ENCODE results near the gene BANF2. TPM values are rescaled to one million over a fixed set of nuclear protein-coding genes. Genes with fewer than 3 reads are reported as not detected.
"Not testable (repeated sequence)": the region's sequence is repeated elsewhere in the genome, so short reads cannot be mapped to it uniquely, and the experiment has no call there.

Gene BANF2
- total RNA-seq, 3 donors from 2014 or later: not detected

GRCh38 chr20:17704589-17705317, 5.0 kb downstream of the BANF2 start:
- H3K27me3 Mint-ChIP-seq (ENCODE audit: low read depth): no peaks in the 10 kb centered on the region
- ATAC-seq (no peak), DNase-seq (no peak)
- H3K4me3 Mint-ChIP-seq: no peak overlapping the region
- no peaks in the 10 kb centered on the region for H3K4me1 Mint-ChIP-seq (ENCODE audit: low read depth)
- no peaks in the 10 kb centered on the region for H3K36me3 Mint-ChIP-seq (ENCODE audit: insufficient read depth)
- H3K9me3 Mint-ChIP-seq: no peaks in the 10 kb centered on the region

- Mint-ChIP-seq H3K9me3 (no peaks in the 10 kb centered on the region), H3K27me3 (ENCODE audit: low read depth) (no peaks in the 10 kb centered on the region), H3K4me3 (no peak overlapping the region), H3K4me1 (ENCODE audit: low read depth) (no peaks in the 10 kb centered on the region), H3K36me3 (ENCODE audit: insufficient read depth) (no peaks in the 10 kb centered on the region)
- DNase-seq: no peak
- no peak for ATAC-seq
Observed at GRCh38 chr20:17705916-17706315, 6.2 kb downstream of the BANF2 start.

GRCh38 chr20:17706632-17707031, 6.9 kb downstream of the BANF2 start:
- DNase-seq (no peak), ATAC-seq (no peak)
- no peaks in the 10 kb centered on the region for H3K27me3 Mint-ChIP-seq (ENCODE audit: low read depth)
- H3K4me3 Mint-ChIP-seq: no peak overlapping the region
- no peaks in the 10 kb centered on the region for H3K4me1 Mint-ChIP-seq (ENCODE audit: low read depth)
- no peaks in the 10 kb centered on the region for H3K9me3 Mint-ChIP-seq
- H3K36me3 Mint-ChIP-seq (ENCODE audit: insufficient read depth): no peaks in the 10 kb centered on the region

GRCh38 chr20:17707951-17708350, 8.2 kb downstream of the BANF2 start:
- not testable (repeated sequence) for H3K4me1 Mint-ChIP-seq (ENCODE audit: low read depth); H3K9me3 Mint-ChIP-seq

GRCh38 chr20:17708675-17709360, 9.1 kb downstream of the BANF2 start:
- ATAC-seq: no peak
- no peak for DNase-seq
- Mint-ChIP-seq H3K27me3 (ENCODE audit: low read depth) (no peaks in the 10 kb centered on the region), H3K36me3 (ENCODE audit: insufficient read depth) (no peaks in the 10 kb centered on the region), H3K4me1 (ENCODE audit: low read depth) (no peaks in the 10 kb centered on the region), H3K9me3 (no peaks in the 10 kb centered on the region), H3K4me3 (no peak overlapping the region)

More at GRCh38 chr20:17707951-17708350, 8.2 kb downstream of the BANF2 start:
- not testable (repeated sequence) for H3K36me3 Mint-ChIP-seq (ENCODE audit: insufficient read depth); H3K4me3 Mint-ChIP-seq; DNase-seq; ATAC-seq; H3K27me3 Mint-ChIP-seq (ENCODE audit: low read depth)

GRCh38 chr20:17709361-17710293, 9.9 kb downstream of the BANF2 start:
- H3K9me3 Mint-ChIP-seq: no peaks in the 10 kb centered on the region
- H3K27me3 Mint-ChIP-seq (ENCODE audit: low read depth): no peaks in the 10 kb centered on the region
- DNase-seq: no peak
- no peaks in the 10 kb centered on the region for H3K4me1 Mint-ChIP-seq (ENCODE audit: low read depth)
- H3K36me3 Mint-ChIP-seq (ENCODE audit: insufficient read depth): no peaks in the 10 kb centered on the region
- H3K4me3 Mint-ChIP-seq: no peak overlapping the region
- ATAC-seq: no peak

GRCh38 chr20:17710379-17711266, 10.9 kb downstream of the BANF2 start:
- Mint-ChIP-seq H3K27me3 (ENCODE audit: low read depth) (no peaks in the 10 kb centered on the region), H3K9me3 (no peaks in the 10 kb centered on the region)
- no peak for DNase-seq

GRCh38 chr20:17711267-17711627, 11.5 kb downstream of the BANF2 start:
- H3K4me1 Mint-ChIP-seq (ENCODE audit: low read depth): no peaks in the 10 kb centered on the region
- DNase-seq: no peak
- no peaks in the 10 kb centered on the region for H3K9me3 Mint-ChIP-seq
- H3K4me3 Mint-ChIP-seq: no peak overlapping the region
- no peaks in the 10 kb centered on the region for H3K27me3 Mint-ChIP-seq (ENCODE audit: low read depth)
- no peaks in the 10 kb centered on the region for H3K36me3 Mint-ChIP-seq (ENCODE audit: insufficient read depth)
- no peak for ATAC-seq

More at GRCh38 chr20:17710379-17711266, 10.9 kb downstream of the BANF2 start:
- Mint-ChIP-seq H3K4me1 (ENCODE audit: low read depth) (no peaks in the 10 kb centered on the region), H3K36me3 (ENCODE audit: insufficient read depth) (no peaks in the 10 kb centered on the region), H3K4me3 (no peak overlapping the region)
- ATAC-seq: no peak

GRCh38 chr20:17712201-17712600, 12.4 kb downstream of the BANF2 start:
- no peaks in the 10 kb centered on the region for H3K4me1 Mint-ChIP-seq (ENCODE audit: low read depth)
- no peak for ATAC-seq
- no peak for DNase-seq
- H3K9me3 Mint-ChIP-seq: no peaks in the 10 kb centered on the region
- H3K27me3 Mint-ChIP-seq (ENCODE audit: low read depth): no peaks in the 10 kb centered on the region
- no peaks in the 10 kb centered on the region for H3K36me3 Mint-ChIP-seq (ENCODE audit: insufficient read depth)
- no peak overlapping the region for H3K4me3 Mint-ChIP-seq

- Mint-ChIP-seq H3K36me3 (ENCODE audit: insufficient read depth) (no peaks in the 10 kb centered on the region), H3K9me3 (no peaks in the 10 kb centered on the region), H3K27me3 (ENCODE audit: low read depth) (no peaks in the 10 kb centered on the region), H3K4me3 (no peak overlapping the region), H3K4me1 (ENCODE audit: low read depth) (no peaks in the 10 kb centered on the region)
- DNase-seq (no peak), ATAC-seq (no peak)
Observed at GRCh38 chr20:17712708-17713107, 12.9 kb downstream of the BANF2 start.

GRCh38 chr20:17714597-17714996, 14.8 kb downstream of the BANF2 start:
- ATAC-seq (no peak), DNase-seq (no peak)
- peaks cover 2% of the 10 kb centered on the region for H3K27me3 Mint-ChIP-seq (ENCODE audit: low read depth)
- H3K9me3 Mint-ChIP-seq: no peaks in the 10 kb centered on the region
- no peaks in the 10 kb centered on the region for H3K4me1 Mint-ChIP-seq (ENCODE audit: low read depth)
- no peaks in the 10 kb centered on the region for H3K36me3 Mint-ChIP-seq (ENCODE audit: insufficient read depth)
- no peak overlapping the region for H3K4me3 Mint-ChIP-seq

- DNase-seq (no peak), ATAC-seq (no peak)
- Mint-ChIP-seq H3K36me3 (ENCODE audit: insufficient read depth) (no peaks in the 10 kb centered on the region), H3K4me1 (ENCODE audit: low read depth) (no peaks in the 10 kb centered on the region), H3K4me3 (no peak overlapping the region), H3K27me3 (ENCODE audit: low read depth) (peaks cover 2% of the 10 kb centered on the region), H3K9me3 (no peaks in the 10 kb centered on the region)
Observed at GRCh38 chr20:17715075-17715474, 15.3 kb downstream of the BANF2 start.

- Mint-ChIP-seq H3K9me3 (no peaks in the 10 kb centered on the region), H3K36me3 (ENCODE audit: insufficient read depth) (no peaks in the 10 kb centered on the region), H3K4me3 (no peak overlapping the region), H3K27me3 (ENCODE audit: low read depth) (peaks cover 2% of the 10 kb centered on the region), H3K4me1 (ENCODE audit: low read depth) (no peaks in the 10 kb centered on the region)
- DNase-seq (no peak), ATAC-seq (no peak)
Observed at GRCh38 chr20:17716331-17716730, 16.6 kb downstream of the BANF2 start.

- ATAC-seq (no peak), DNase-seq (no peak)
- no peaks in the 10 kb centered on the region for H3K4me1 Mint-ChIP-seq (ENCODE audit: low read depth)
- no peaks in the 10 kb centered on the region for H3K36me3 Mint-ChIP-seq (ENCODE audit: insufficient read depth)
- no peaks in the 10 kb centered on the region for H3K9me3 Mint-ChIP-seq
- no peak overlapping the region for H3K4me3 Mint-ChIP-seq
- peaks cover 13% of the 10 kb centered on the region for H3K27me3 Mint-ChIP-seq (ENCODE audit: low read depth)
Observed at GRCh38 chr20:17720755-17721154, 21.0 kb downstream of the BANF2 start.

All from activated T-cell treated with anti-CD3 and anti-CD28 coated beads, Interleukin-2, amount 50 U/mL, for 4 hours (primary cell).